GM12878 (cell line): ENCODE data around the gene INHBC. TPM values are rescaled to one million over a fixed set of nuclear protein-coding genes. Genes with fewer than 3 reads are reported as not detected.

Source experiments
- ATAC-seq: fragments of 200-7000 bp; cut with Tn5 transposase; 3 replicates; pipeline ENCODE4 v1.9.1; 2020; ENCODE audit warnings: mild to moderate bottlenecking, moderate library complexity
- BruUV-seq: library from RNA; stranded (reverse); fragments of 400-500 nt; replicated peaks from 2 replicates; lab custom pipeline; 2021; lab: Mats Ljungman, UMichigan
- CTCF ChIA-PET: fragments of 300-600 bp; sonication (Branson Sonifier 250); formaldehyde crosslinking; extraction: SDS; loops from one replicate; lab custom pipeline; 2021; ENCODE audit warnings: inconsistent platforms; lab: Yijun Ruan, JAX
- POLR2A ChIA-PET: fragments of 350-600 bp; formaldehyde crosslinking; extraction: SDS; loops from one replicate; lab custom pipeline; 2021; ENCODE audit warnings: inconsistent platforms; lab: Charles Lee
- RAD21 ChIA-PET: fragments of 300-600 bp; sonication (Branson Sonifier 250); formaldehyde crosslinking; loops from one replicate; lab custom pipeline; 2023; ENCODE audit warnings: antibody characterized with exemption; ENCODE audit not compliant: unreplicated experiment; lab: Charles Lee
- SMC1A ChIA-PET: fragments of 300-600 bp; sonication (Branson Sonifier 250); formaldehyde crosslinking; loops from one replicate; lab custom pipeline; 2023; ENCODE audit not compliant: unreplicated experiment, uncharacterized antibody; lab: Charles Lee
- DNase-seq: peaks from one replicate; pipeline ENCODE4 v3.0.0-alpha.2; 2011; ENCODE audit warnings: low read depth, low spot score
- FAIRE-seq: peaks from 3 replicates; lab custom pipeline; 2011; peaks lifted over from hg19 to GRCh38; lab: Jason Lieb, UNC
- H2AFZ ChIP-seq: 2 replicates; pipeline ENCODE4 v1.6.0; 2011; ENCODE audit warnings: low read depth, low read length, control low read depth; ENCODE audit not compliant: control insufficient read depth
- H3K27ac ChIP-seq: 2 replicates; pipeline ENCODE4 v1.5.1; 2011; ENCODE audit warnings: control low read depth; ENCODE audit not compliant: control insufficient read depth, insufficient read depth
- H3K27me3 ChIP-seq, 2 experiments: replicated peaks in 1 of 2; 2 replicates each; pipeline versions ENCODE4 v1.6.0 to v1.6.1; 2011; ENCODE audit warnings: low read length in 1 of 2; ENCODE audit not compliant: control insufficient read depth in 2 of 2, insufficient read depth in 2 of 2
- H3K36me3 ChIP-seq, 2 experiments: 2 replicates each; pipeline ENCODE4 v1.5.1; 2011; ENCODE audit warnings: low read length in 1 of 2; ENCODE audit not compliant: control insufficient read depth in 2 of 2, insufficient read depth in 2 of 2
- H3K4me1 ChIP-seq: 2 replicates; pipeline ENCODE4 v1.6.1; 2011; ENCODE audit warnings: mild to moderate bottlenecking, low read length, moderate library complexity, mixed read lengths; ENCODE audit not compliant: control insufficient read depth, insufficient read depth
- H3K4me2 ChIP-seq: 2 replicates; pipeline ENCODE4 v1.6.0; 2011; ENCODE audit warnings: control low read depth; ENCODE audit not compliant: control insufficient read depth, insufficient read depth
- H3K4me3 ChIP-seq: fragments of 200-600 bp; sonication (generic); 2 replicates; pipeline ENCODE4 v1.5.1; 2016
- H3K79me2 ChIP-seq: 2 replicates; pipeline ENCODE4 v1.6.0; 2011; ENCODE audit warnings: low read length; ENCODE audit not compliant: control insufficient read depth, insufficient read depth
- H3K9ac ChIP-seq: 2 replicates; pipeline ENCODE4 v1.8.0; 2011; ENCODE audit warnings: low read length, control low read depth, mixed read lengths; ENCODE audit not compliant: control insufficient read depth, insufficient read depth
- H3K9me3 ChIP-seq: replicated peaks from 3 replicates; pipeline ENCODE4 v1.5.1; 2011; ENCODE audit warnings: mild to moderate bottlenecking, low read length; ENCODE audit not compliant: control insufficient read depth, insufficient read depth
- H4K20me1 ChIP-seq: 2 replicates; pipeline ENCODE4 v1.6.0; 2011; ENCODE audit not compliant: control insufficient read depth, insufficient read depth
- CHD1 ChIP-seq: IDR thresholded peaks from 2 replicates; pipeline ENCODE4 v1.6.1; 2012; ENCODE audit warnings: low read depth, low read length, improper control_type of control experiment
- CUX1 ChIP-seq: IDR thresholded peaks from 2 replicates; pipeline ENCODE4 v1.6.1; 2012; ENCODE audit warnings: improper control_type of control experiment, low read depth, low read length; ENCODE audit not compliant: insufficient replicate concordance
- USF2 ChIP-seq: IDR thresholded peaks from 2 replicates; pipeline ENCODE4 v1.6.1; 2011; ENCODE audit warnings: low read depth, low read length, improper control_type of control experiment, borderline replicate concordance
- YBX1 ChIP-seq: fragments of 450-650 bp; IDR thresholded peaks from 2 replicates; pipeline ENCODE4 v1.6.1; 2016; ENCODE audit warnings: antibody characterized with exemption
- WGBS: methylation state at CpG from one replicate; pipeline ENCODE4 v1.1.6; 2016; ENCODE audit warnings: low lambda C conversion rate; ENCODE audit not compliant: insufficient replicate concordance, insufficient coverage; ENCODE audit errors: missing lambda C conversion rate; 5-methylcytosine and 5-hydroxymethylcytosine counted together
- in situ Hi-C: fragments of 300-500 bp; cut with MboI; formaldehyde crosslinking; loops from 9 replicates; pipeline ENCODE4 v1.14.3; 2018; ENCODE audit warnings: mixed read lengths
- intact Hi-C: fragments of 100-400 bp; cut with micrococcal nuclease; formaldehyde crosslinking; loops from one replicate; pipeline ENCODE4 v1.14.2; 2022; ENCODE audit not compliant: unreplicated experiment
- polyA plus RNA-seq, 11 experiments: library from polyadenylated mRNA; depleted of rRNA in 4 of 11; unstranded in 6 of 11; stranded (reverse) in 5 of 11; fragments of >200 nt; fragmentation: Nextera tagmentation in 4 of 11; fragmentation: Illumina TruSeq in 1 of 11; extraction: Ambion mirVana in 4 of 11; extraction: Trizol in 1 of 11; gene quantifications; 1 replicate in 1 of 11; 2 replicates in 10 of 11; pipeline versions ENCODE4 v1.2.1 to v1.2.3, GENCODE V29; 2011 to 2016; ENCODE audit warnings: inconsistent platforms in 2 of 11, missing spikeins in 2 of 11, low read depth in 1 of 11
- total RNA-seq, 4 experiments: library from RNA; depleted of rRNA in 3 of 4; stranded (reverse); fragments of >200 nt in 3 of 4; fragmentation: Illumina TruSeq in 1 of 4; extraction: Trizol in 1 of 4; gene quantifications; 2 replicates each; pipeline versions ENCODE4 v1.2.1 to v1.2.3, GENCODE V29; 2013 to 2021
- TF ChIP-seq, protein P1 (sequence below): fragments of 450-650 bp; IDR thresholded peaks from 2 replicates; pipeline ENCODE4 v1.6.1; 2017; ENCODE audit warnings: mild to moderate bottlenecking

The INHBC gene
- total and polyA plus RNA-seq, 10 of the 15 experiments (the other 5 are each of a cell fraction or from before 2014, with no cell fraction given), result 0.04 to 0.22 (median 0.13) TPM; not detected in 5

GRCh38 chr12:57430931-57431566 lies 3.5 kb upstream of the INHBC start, which contains the start of gene R3HDM2 (continued):
- no peak for TF ChIP-seq USF2

DNA sequence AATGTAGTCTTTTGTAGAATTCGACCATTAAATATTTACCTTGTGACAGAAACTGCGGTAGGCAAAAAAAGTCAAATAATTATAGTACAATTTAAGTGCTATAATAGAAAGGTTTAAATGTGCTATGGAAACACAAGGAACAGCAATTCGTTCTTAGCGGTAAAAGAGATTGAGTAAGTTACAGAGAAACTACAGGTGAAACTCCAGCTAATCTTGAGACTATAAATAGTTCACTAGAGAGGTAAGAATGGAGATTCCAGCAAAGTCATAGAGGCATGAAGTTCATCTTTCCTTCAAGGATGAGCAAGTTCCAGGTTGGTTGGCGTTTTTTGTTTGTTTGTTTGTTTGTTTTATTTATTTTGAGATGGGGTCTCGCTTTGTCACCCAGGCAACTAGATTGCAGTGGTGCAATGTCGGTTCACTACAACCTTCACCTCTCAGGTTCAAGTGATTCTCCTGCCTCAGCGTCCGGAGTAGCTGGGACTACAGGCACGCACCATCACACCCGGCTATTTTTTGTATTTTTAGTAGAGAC lies 2.9 kb upstream of the INHBC start:
- peak; percentile 8 for TF ChIP-seq CUX1
- TF ChIP-seq, protein P1, sequence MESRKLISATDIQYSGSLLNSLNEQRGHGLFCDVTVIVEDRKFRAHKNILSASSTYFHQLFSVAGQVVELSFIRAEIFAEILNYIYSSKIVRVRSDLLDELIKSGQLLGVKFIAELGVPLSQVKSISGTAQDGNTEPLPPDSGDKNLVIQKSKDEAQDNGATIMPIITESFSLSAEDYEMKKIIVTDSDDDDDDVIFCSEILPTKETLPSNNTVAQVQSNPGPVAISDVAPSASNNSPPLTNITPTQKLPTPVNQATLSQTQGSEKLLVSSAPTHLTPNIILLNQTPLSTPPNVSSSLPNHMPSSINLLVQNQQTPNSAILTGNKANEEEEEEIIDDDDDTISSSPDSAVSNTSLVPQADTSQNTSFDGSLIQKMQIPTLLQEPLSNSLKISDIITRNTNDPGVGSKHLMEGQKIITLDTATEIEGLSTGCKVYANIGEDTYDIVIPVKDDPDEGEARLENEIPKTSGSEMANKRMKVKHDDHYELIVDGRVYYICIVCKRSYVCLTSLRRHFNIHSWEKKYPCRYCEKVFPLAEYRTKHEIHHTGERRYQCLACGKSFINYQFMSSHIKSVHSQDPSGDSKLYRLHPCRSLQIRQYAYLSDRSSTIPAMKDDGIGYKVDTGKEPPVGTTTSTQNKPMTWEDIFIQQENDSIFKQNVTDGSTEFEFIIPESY, result no peak
- no peak for TF ChIP-seq YBX1
- TF ChIP-seq CHD1, result no peak
- Histone ChIP-seq H3K27ac (peak overlapping the region; percentile 90; the same call in 1 of the 2 replicates), H3K36me3 (no peaks in the 10 kb centered on the region), H3K4me2 (peak overlapping the region; percentile 61), H3K79me2 (peaks cover 20% of the 10 kb centered on the region), H2AFZ (peak overlapping the region; percentile 94), H4K20me1 (no peaks in the 10 kb centered on the region), H3K4me1 (peaks cover 5% of the 10 kb centered on the region; the same call in 1 of the 2 replicates), H3K4me3 (peak overlapping the region; percentile 66; the same call in 1 of the 2 replicates), H3K27me3 (no peaks in the 10 kb centered on the region), H3K9me3 (no peaks in the 10 kb centered on the region), H3K9ac (peak overlapping the region; percentile 90)
- ATAC-seq (no peak), DNase-seq (no peak), FAIRE-seq (peak; percentile 62)
- ChIA-PET POLR2A (interaction anchor here (1.0 to 3.9 kb wide), 3 partner anchors 17 to 27 kb away, joined by 6 to 26 read pairs (median 6); no protein-coding TSS in a partner anchor), RAD21 (interaction anchor here (4.6 kb wide), 1 partner anchor 21 kb away, joined by 31 read pairs; no protein-coding TSS in a partner anchor), SMC1A (interaction anchor here (2.5 to 3.5 kb wide), 2 partner anchors 22 to 27 kb away, joined by 14 to 24 read pairs; partner anchors contain the start of gene INHBE), CTCF (interaction anchor here (0.9 to 2.5 kb wide), 5 partner anchors 14 to 27 kb away, joined by 3 to 34 read pairs (median 5); no protein-coding TSS in a partner anchor)
- WGBS, result 80% methylated on average over 11 of the region's 11 CpGs
- intact Hi-C loops, result no loop called here
- no TSS peak for BruUV-seq
- in situ Hi-C loops, result no loop called here
